Ishikawa (cell line): ENCODE data around the gene ZNF765.

ENCODE experiments used
- CEBPB ChIP-seq: IDR thresholded peaks from 2 replicates; pipeline ENCODE4 v1.6.1; 2012
- EGR1 ChIP-seq: IDR thresholded peaks from 2 replicates; pipeline ENCODE4 v1.6.1; 2012
- EP300 ChIP-seq: IDR thresholded peaks from 2 replicates; pipeline ENCODE4 v1.6.1; 2012; ENCODE audit warnings: borderline replicate concordance
- MAX ChIP-seq: IDR thresholded peaks from 2 replicates; pipeline ENCODE4 v1.6.1; 2012
- RAD21 ChIP-seq: IDR thresholded peaks from 2 replicates; pipeline ENCODE4 v1.6.1; 2012; ENCODE audit warnings: low read depth
- TF ChIP-seq, protein P1 (sequence below): IDR thresholded peaks from 2 replicates; pipeline ENCODE4 v1.6.1; 2012

DNA sequence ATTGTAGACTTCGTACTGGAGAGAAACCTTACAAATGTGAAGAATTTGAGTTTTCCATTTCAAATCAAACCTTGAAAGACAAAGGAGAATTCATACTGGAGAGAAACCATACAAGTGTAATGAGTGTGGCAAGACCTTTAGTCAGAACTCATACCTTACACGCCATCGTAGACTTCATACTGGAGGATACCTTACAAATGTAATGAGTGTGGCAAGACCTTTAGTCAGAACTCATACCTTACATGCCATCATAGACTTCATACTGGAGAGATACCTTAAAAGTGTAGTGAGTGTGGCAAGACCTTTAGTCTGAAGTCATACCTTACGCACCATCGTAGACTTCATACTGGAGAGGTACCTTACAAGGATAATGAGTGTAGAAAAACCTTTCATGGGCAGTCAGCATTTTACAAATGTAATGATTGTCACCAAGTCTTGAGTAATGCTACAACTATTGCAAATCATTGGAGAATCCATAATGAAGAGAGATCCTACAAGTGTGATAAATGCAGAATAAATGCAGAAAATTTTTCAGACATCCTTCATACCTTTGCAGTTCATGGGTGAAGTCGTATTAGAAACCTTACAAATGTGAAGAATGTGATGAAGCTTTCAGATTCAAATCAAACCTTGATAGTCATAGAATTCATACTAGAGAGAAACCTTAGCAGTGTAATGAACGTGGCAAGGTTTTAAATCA is 14.7 kb downstream of the ZNF765 start:
- TF ChIP-seq MAX: no peak
- TF ChIP-seq EGR1: no peak
- no peak for TF ChIP-seq EP300
- TF ChIP-seq CEBPB: no peak
- TF ChIP-seq RAD21: no peak
- TF ChIP-seq, protein P1, sequence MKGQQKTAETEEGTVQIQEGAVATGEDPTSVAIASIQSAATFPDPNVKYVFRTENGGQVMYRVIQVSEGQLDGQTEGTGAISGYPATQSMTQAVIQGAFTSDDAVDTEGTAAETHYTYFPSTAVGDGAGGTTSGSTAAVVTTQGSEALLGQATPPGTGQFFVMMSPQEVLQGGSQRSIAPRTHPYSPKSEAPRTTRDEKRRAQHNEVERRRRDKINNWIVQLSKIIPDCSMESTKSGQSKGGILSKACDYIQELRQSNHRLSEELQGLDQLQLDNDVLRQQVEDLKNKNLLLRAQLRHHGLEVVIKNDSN: no peak
